Progenitor cell of endocrine pancreas (in vitro differentiated cells): ENCODE data around the gene TRAPPC8. TPM values are rescaled to one million over a fixed set of nuclear protein-coding genes. Genes with fewer than 3 reads are reported as not detected.

ENCODE experiments used
- DNase-seq: peaks from one replicate; pipeline ENCODE4 v3.0.0; 2021; ENCODE audit warnings: low spot score; ENCODE audit not compliant: unreplicated experiment
- H3K27ac Mint-ChIP-seq: 2 replicates; pipeline ENCODE4 v1.8.0; 2021; ENCODE audit warnings: mild to moderate bottlenecking, moderate library complexity, mixed read lengths
- H3K27me3 Mint-ChIP-seq: 2 replicates; pipeline ENCODE4 v1.8.0; 2021; ENCODE audit warnings: mixed read lengths
- H3K36me3 Mint-ChIP-seq: 2 replicates; pipeline ENCODE4 v1.8.0; 2022; ENCODE audit warnings: mixed read lengths; ENCODE audit not compliant: insufficient read depth
- H3K4me1 Mint-ChIP-seq: 2 replicates; pipeline ENCODE4 v1.8.0; 2021; ENCODE audit warnings: low read depth, mixed read lengths
- H3K4me3 Mint-ChIP-seq: 2 replicates; pipeline ENCODE4 v1.8.0; 2021; ENCODE audit warnings: low read depth, mild to moderate bottlenecking, moderate library complexity, mixed read lengths
- H3K9me3 Mint-ChIP-seq: 2 replicates; pipeline ENCODE4 v1.8.0; 2021; ENCODE audit warnings: low read depth, mixed read lengths
- total RNA-seq: library from RNA; stranded (reverse); gene quantifications from 2 replicates; pipeline ENCODE4 v1.2.1, GENCODE V29; 2021
- TF ChIP-seq, protein P1 (sequence below): fragments of 200-600 bp; sonication (generic); IDR thresholded peaks from one replicate; pipeline ENCODE4 v1.5.0; 2021; ENCODE audit warnings: antibody characterized with exemption, mild to moderate bottlenecking; ENCODE audit not compliant: unreplicated experiment

The TRAPPC8 gene
- total RNA-seq, 1 donor from 2014 or later, result 39.8 TPM

GRCh38 chr18:31891566-31891965, 51.4 kb downstream of the TRAPPC8 start:
- no peak overlapping the region for H3K4me3 Mint-ChIP-seq
- H3K27ac Mint-ChIP-seq, result no peak overlapping the region
- no peaks in the 10 kb centered on the region for H3K9me3 Mint-ChIP-seq
- H3K36me3 Mint-ChIP-seq, result peaks cover 26% of the 10 kb centered on the region
- no peaks in the 10 kb centered on the region for H3K27me3 Mint-ChIP-seq
- no peaks in the 10 kb centered on the region for H3K4me1 Mint-ChIP-seq
- DNase-seq, result no peak
- TF ChIP-seq, protein P1, sequence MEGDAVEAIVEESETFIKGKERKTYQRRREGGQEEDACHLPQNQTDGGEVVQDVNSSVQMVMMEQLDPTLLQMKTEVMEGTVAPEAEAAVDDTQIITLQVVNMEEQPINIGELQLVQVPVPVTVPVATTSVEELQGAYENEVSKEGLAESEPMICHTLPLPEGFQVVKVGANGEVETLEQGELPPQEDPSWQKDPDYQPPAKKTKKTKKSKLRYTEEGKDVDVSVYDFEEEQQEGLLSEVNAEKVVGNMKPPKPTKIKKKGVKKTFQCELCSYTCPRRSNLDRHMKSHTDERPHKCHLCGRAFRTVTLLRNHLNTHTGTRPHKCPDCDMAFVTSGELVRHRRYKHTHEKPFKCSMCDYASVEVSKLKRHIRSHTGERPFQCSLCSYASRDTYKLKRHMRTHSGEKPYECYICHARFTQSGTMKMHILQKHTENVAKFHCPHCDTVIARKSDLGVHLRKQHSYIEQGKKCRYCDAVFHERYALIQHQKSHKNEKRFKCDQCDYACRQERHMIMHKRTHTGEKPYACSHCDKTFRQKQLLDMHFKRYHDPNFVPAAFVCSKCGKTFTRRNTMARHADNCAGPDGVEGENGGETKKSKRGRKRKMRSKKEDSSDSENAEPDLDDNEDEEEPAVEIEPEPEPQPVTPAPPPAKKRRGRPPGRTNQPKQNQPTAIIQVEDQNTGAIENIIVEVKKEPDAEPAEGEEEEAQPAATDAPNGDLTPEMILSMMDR, result no peak

DNA sequence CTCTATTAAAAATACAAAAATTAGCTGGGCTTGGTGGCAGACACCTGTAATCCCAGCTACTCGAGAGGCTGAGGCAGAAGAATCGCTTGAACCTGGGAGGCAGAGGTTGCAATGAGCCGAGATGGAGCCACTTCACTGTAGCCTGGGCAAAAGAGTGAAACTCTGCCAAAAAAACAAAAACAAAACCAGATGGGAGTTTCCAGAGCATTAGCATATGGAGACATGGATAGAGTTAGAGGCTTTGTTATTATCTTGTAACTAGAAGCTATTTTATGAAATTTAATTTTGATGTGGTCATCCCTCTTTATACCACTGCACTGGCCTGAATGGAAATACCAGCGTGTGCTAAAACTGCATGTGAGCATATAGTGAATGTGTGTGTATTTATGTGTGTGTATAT, 58.9 kb downstream of the TRAPPC8 start:
- peaks cover 1% of the 10 kb centered on the region for H3K4me1 Mint-ChIP-seq
- H3K4me3 Mint-ChIP-seq, result no peak overlapping the region
- no peak for DNase-seq
- TF ChIP-seq, protein P1, result no peak
- no peak overlapping the region for H3K27ac Mint-ChIP-seq
- peaks cover 26% of the 10 kb centered on the region for H3K9me3 Mint-ChIP-seq
- no peaks in the 10 kb centered on the region for H3K27me3 Mint-ChIP-seq
- H3K36me3 Mint-ChIP-seq, result peaks cover 69% of the 10 kb centered on the region

DNA sequence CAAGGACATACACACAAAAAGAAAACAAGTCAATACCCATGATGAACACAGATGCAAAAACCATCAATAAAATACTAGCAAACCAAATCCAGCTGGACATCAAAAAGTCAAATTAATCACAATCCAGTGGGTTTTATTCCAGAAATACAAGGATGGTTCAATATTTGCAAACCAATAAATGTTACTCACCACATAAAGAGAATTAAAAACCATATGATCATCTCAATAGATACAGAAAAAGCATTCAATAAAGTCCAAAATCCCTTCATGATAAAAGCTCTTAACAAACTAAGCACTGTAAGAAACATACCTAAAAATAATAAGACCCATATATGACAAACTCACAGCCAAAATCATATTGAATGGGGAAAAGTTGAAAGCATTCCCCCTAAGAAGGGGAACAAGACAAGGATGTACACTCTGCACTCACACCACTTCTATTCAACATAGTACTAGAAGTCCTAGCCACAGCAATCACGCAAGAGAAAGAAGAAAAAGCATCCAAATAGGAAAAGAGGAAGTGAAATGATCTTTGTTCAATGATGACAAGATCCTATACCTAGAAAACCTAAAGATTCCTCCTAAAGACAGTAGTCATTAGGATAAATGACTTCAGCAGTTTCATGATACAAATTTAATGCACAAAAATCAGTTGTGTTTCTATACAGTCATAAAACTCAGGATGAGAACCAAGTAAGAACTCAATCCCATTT, 62.6 kb downstream of the TRAPPC8 start:
- peaks cover 33% of the 10 kb centered on the region for H3K9me3 Mint-ChIP-seq
- H3K27me3 Mint-ChIP-seq, result no peaks in the 10 kb centered on the region
- no peak overlapping the region for H3K27ac Mint-ChIP-seq
- TF ChIP-seq, protein P1, result no peak
- H3K4me1 Mint-ChIP-seq, result peaks cover 1% of the 10 kb centered on the region
- H3K36me3 Mint-ChIP-seq, result peaks cover 65% of the 10 kb centered on the region
- no peak for DNase-seq
- H3K4me3 Mint-ChIP-seq, result no peak overlapping the region

- DNase-seq, result no peak
- Mint-ChIP-seq H3K4me3 (no peak overlapping the region), H3K27me3 (no peaks in the 10 kb centered on the region), H3K27ac (no peak overlapping the region), H3K36me3 (peaks cover 59% of the 10 kb centered on the region), H3K4me1 (peaks cover 1% of the 10 kb centered on the region), H3K9me3 (peaks cover 31% of the 10 kb centered on the region)
- TF ChIP-seq, protein P1, result no peak
These were observed 64.6 kb downstream of the TRAPPC8 start for GRCh38 chr18:31878358-31878757.

GRCh38 chr18:31877900-31878299, 65.0 kb downstream of the TRAPPC8 start:
- peaks cover 29% of the 10 kb centered on the region for H3K9me3 Mint-ChIP-seq
- H3K4me1 Mint-ChIP-seq, result peaks cover 1% of the 10 kb centered on the region
- H3K4me3 Mint-ChIP-seq, result no peak overlapping the region
- DNase-seq, result no peak
- H3K27me3 Mint-ChIP-seq, result no peaks in the 10 kb centered on the region
- TF ChIP-seq, protein P1, result no peak
- H3K27ac Mint-ChIP-seq, result no peak overlapping the region
- H3K36me3 Mint-ChIP-seq, result peaks cover 58% of the 10 kb centered on the region
